Right cardiac atrium (tissue), 5 donors: Measurements from ENCODE around the gene CDC42EP3. TPM values are rescaled to one million over a fixed set of nuclear protein-coding genes. Genes with fewer than 3 reads are reported as not detected.

Experiments used
- ATAC-seq, 2 donors: fragments of 200-7000 bp; cut with Tn5 transposase; one replicate each; pipeline versions ENCODE4 v1.8.0 to v1.9.1; 2020; ENCODE audit warnings: moderate library complexity in 2 of 2, mild to moderate bottlenecking in 1 of 2
- DNase-seq, 3 donors: peaks; one replicate each; pipeline ENCODE4 v3.0.0-alpha.2; 2020
- H3K27ac ChIP-seq: one replicate; pipeline ENCODE4 v1.5.1; 2013; ENCODE audit warnings: mild to moderate bottlenecking, low read length, control low read depth, moderate library complexity
- H3K27me3 ChIP-seq: one replicate; pipeline ENCODE4 v1.6.1; 2013; ENCODE audit not compliant: control insufficient read depth, insufficient read depth
- H3K4me1 ChIP-seq: one replicate; pipeline ENCODE4 v1.6.1; 2013; ENCODE audit warnings: low read length; ENCODE audit not compliant: control insufficient read depth, insufficient read depth
- H3K4me3 ChIP-seq: one replicate; pipeline ENCODE4 v1.5.1; 2013; ENCODE audit warnings: low read length, control low read depth
- H3K9me3 ChIP-seq: one replicate; pipeline ENCODE4 v1.6.1; 2013; ENCODE audit warnings: low read length; ENCODE audit not compliant: control insufficient read depth
- WGBS: extraction: QIAGEN DNeasy Blood & Tissue Kit; methylation state at CpG from one replicate; pipeline ENCODE4 v1.1.7; 2013; 5-methylcytosine and 5-hydroxymethylcytosine counted together
- intact Hi-C, 4 donors: fragments of 100-400 bp; cut with DNase I; formaldehyde crosslinking; loops; one replicate each; pipeline versions ENCODE4 v1.11.0 to v1.14.0; 2022 to 2023
- polyA plus RNA-seq: library from polyadenylated mRNA; stranded (reverse); fragments of 200-250 nt; gene quantifications from one replicate; pipeline ENCODE4 v1.2.3, GENCODE V29; 2013
- total RNA-seq, 4 donors: library from RNA; stranded (reverse); fragmentation: NEBNext Ultra II Directional; extraction: Animal tissue kit (Norgen Biotek cat#: 25700); gene quantifications; one replicate each; pipeline ENCODE4 v1.2.1, GENCODE V29; 2021
- donor health status: healthy with polysubstance abuse.
- donor health status: DM: no; HTN: yes; CAD: no.
- donor health status: DM: no; HTN: no; CAD: no.
- donor health status: DM: no; HTN: yes; CAD: no; lungs with severe emphysema.
- donor health status: DM: yes; HTN: yes; CAD: no.

CDC42EP3 gene
- total and polyA plus RNA-seq, 5 donors: 37.3 to 98.4 (median 76.7) TPM

DNA sequence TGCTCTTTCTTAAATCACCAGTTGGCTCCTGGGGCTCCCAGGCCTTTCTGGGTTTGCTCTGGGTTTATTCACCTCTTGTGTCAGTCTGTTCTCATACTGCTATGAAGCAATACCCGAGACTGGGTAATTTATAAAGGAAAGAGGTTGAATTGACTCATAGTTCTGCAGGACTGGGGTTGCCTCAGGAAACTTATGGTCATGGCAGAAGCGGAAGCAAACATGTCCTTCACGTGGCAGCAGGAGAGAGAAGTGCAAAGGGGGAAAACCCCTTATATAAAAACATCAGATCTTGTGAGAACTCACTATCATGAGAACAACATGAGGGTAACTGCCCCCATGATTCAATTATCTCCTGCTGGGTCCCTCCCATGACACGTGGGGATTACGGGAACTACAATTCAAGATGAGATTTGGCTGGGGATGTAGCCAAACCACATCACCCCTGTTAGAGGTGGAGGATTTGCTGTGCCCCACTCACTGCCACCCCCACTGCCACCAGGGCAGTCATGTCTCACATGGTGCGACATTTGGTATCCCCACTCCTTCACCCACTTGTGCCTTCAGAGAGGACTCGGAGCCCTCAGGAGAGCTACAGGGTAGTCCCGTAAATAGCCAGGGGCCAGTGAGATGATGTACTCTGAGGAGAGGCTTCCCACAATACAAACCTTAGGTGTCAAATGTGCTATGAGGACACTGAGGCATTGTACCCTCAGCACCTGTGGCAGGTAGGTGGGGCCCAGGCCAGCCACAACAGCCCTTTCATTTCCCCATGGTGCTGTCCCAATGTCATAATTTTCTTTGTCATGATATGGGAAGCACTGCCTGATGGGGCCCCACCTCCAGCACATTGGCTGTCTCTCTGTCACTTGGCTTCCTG, 35.7 kb downstream of the CDC42EP3 start:
- Histone ChIP-seq H3K4me1 (peaks cover 2% of the 10 kb centered on the region), H3K27ac (no peak overlapping the region), H3K4me3 (no peak overlapping the region), H3K9me3 (no peaks in the 10 kb centered on the region), H3K27me3 (no peaks in the 10 kb centered on the region)
- ATAC-seq (peak; percentile 37 to 46), DNase-seq (no peak)
- WGBS: 82% methylated on average over 8 of the region's 8 CpGs
- intact Hi-C loops: no loop called here

DNA sequence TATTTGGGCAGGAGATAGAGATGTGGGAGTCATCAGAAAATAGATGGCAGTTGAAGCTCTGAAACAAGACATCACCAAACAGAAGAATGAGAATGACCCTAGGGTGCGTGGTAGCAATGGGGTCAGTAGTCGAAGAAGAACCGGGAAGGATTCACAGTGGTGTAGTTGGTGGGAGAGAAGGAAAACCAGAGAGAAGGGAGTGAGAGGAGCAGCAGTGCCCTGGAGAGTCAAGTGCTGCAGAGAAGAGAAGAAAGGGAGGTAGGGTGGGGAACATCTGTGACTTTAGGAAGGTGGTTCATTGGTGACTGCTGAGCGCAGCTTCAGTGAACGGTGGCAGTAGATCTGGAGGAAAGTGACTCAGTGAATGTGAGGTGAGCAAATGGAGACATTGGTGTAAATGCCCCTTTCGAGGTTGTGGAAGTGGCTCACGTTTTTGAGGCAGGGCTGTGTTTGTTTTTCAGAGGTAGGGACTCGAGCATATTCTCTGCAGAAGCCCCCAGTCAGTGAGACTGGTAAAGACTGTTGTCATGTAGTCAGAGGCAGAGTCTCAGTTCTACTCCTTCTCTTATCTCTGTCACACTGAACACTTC, 36.4 kb downstream of the CDC42EP3 start:
- intact Hi-C loops: no loop called here
- ATAC-seq (no peak), DNase-seq (no peak)
- WGBS: 89% methylated on average over 8 of the region's 8 CpGs
- Histone ChIP-seq H3K4me3 (no peak overlapping the region), H3K4me1 (peaks cover 2% of the 10 kb centered on the region), H3K27me3 (no peaks in the 10 kb centered on the region), H3K9me3 (no peaks in the 10 kb centered on the region), H3K27ac (no peak overlapping the region)

DNA sequence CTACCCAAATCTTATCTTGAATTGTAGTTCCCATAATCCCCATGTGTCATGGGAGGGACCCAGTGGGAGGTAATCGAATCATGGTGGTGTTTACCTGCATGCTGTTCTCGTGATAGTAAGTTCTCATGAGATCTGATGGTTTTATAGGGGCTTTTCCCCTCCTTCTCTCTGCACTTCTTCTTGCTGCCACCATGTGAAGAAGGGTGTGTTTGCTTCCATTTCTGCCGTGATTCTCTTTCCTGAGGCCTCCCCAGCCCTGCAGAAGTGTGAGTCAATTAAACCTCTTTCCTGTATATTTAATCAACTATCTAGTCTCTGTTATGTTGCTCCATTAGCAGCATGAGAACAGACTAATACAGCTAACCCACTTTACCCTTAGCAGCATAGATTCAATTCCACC, 37.6 kb downstream of the CDC42EP3 start:
- Histone ChIP-seq H3K4me3 (no peak overlapping the region), H3K27ac (no peak overlapping the region), H3K4me1 (peaks cover 2% of the 10 kb centered on the region), H3K27me3 (no peaks in the 10 kb centered on the region), H3K9me3 (no peaks in the 10 kb centered on the region)
- 80% methylated on average over 3 of the region's 3 CpGs for WGBS
- intact Hi-C loops: no loop called here
- DNase-seq (no peak), ATAC-seq (no peak)

DNA sequence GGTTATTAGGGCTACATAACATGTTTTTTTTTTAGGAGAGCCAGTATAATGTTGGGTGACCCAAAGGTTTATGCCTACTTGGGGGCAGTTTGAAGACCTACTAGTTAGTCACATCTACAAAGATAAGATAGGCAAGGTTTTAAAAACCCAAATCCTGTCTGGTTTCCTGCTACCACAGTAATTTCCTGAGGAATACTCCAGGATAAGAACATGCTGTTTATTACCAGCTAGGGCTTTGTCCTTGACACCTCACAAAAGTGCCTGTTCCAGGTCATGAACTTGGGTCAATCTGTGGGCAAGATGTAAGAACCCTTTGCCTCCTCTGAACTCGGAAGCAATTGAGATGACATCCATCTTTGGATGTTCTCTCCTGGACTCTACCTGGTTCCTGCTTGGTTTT, 38.2 kb downstream of the CDC42EP3 start:
- WGBS: 87% methylated on average over 1 of the region's 1 CpG
- ATAC-seq (no peak), DNase-seq (no peak)
- intact Hi-C loops: no loop called here
- Histone ChIP-seq H3K9me3 (no peaks in the 10 kb centered on the region), H3K4me1 (peaks cover 2% of the 10 kb centered on the region), H3K4me3 (no peak overlapping the region), H3K27ac (no peak overlapping the region), H3K27me3 (no peaks in the 10 kb centered on the region)

DNA sequence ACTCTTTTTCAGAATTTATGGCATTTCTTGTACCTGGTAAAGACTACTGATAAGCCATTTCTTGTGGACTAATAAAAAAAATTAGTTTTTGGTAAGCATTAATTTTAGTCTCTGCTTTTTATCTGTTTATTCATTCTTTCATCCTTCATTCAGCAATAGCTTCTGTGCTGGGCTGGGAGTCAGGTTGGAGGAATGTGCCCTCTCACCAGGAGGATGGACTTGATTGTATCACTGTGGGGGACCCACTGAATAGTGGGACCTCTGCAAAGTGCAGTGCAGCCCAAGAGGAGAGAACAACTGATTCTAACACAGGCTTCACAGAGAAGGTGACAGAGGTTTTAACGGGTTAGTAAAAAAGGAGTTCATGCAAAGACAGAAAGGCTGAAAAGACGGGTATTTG, 39.1 kb downstream of the CDC42EP3 start:
- Histone ChIP-seq H3K9me3 (no peaks in the 10 kb centered on the region), H3K4me3 (no peak overlapping the region), H3K4me1 (peaks cover 2% of the 10 kb centered on the region), H3K27me3 (no peaks in the 10 kb centered on the region), H3K27ac (no peak overlapping the region)
- intact Hi-C loops: no loop called here
- 90% methylated on average over 2 of the region's 2 CpGs for WGBS
- ATAC-seq (no peak), DNase-seq (no peak)

DNA sequence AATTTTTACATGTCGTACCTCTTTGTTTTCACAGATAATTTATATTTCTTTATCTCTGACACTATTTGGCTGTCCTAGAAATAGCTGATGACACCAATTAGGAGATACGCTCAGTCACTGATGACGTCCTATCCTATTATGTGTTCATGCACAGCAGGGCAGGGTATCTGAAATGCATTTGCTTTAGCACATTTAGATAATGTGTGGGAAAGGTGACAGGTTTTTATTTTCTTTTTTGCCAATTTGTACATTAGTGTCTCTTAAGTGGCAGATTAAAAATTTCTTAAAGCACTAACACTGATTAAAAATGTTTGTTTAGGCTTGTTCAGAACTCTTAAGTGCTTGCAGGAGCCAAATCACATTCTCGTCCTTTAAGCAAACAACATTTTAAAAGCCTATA, 39.7 kb downstream of the CDC42EP3 start:
- H3K27me3 ChIP-seq: no peaks in the 10 kb centered on the region
- H3K9me3 ChIP-seq: no peaks in the 10 kb centered on the region
- H3K27ac ChIP-seq: no peak overlapping the region
- WGBS: 48% methylated on average over 4 of the region's 4 CpGs
- peak in 1 of 2 donors; percentile 73 for ATAC-seq
- intact Hi-C loops: no loop called here
- no peak for DNase-seq
- peaks cover 2% of the 10 kb centered on the region for H3K4me1 ChIP-seq
- H3K4me3 ChIP-seq: no peak overlapping the region

DNA sequence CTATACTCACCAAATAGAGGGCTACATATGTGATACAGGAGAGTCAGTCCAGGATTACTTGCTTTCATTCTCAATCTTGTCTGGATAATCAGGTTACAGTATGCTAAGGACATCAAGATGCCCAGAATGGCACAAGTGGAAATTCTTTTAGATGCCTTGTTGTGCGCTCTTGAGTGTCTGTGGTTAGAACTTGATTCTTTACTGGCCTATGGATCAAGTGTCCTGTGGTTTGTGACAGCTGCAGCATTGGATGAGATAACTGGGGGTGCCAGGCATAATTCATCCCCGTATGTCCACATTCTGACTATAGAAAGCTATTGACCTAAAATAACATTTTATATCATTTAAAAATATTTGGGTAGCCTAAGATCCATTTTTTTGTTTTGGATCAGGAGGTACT, 40.1 kb downstream of the CDC42EP3 start:
- peak overlapping the region; percentile 28 for H3K27ac ChIP-seq
- WGBS: 69% methylated on average over 2 of the region's 2 CpGs
- H3K27me3 ChIP-seq: no peaks in the 10 kb centered on the region
- H3K9me3 ChIP-seq: no peaks in the 10 kb centered on the region
- H3K4me3 ChIP-seq: no peak overlapping the region
- peak in 1 of 2 donors; percentile 50 for ATAC-seq
- intact Hi-C loops: no loop called here
- H3K4me1 ChIP-seq: peaks cover 2% of the 10 kb centered on the region
- DNase-seq: no peak

GRCh38 chr2:37630776-37631175, 40.7 kb downstream of the CDC42EP3 start:
- DNase-seq (no peak), ATAC-seq (no peak)
- intact Hi-C loops: no loop called here
- Histone ChIP-seq H3K4me1 (peaks cover 2% of the 10 kb centered on the region), H3K27me3 (no peaks in the 10 kb centered on the region), H3K9me3 (no peaks in the 10 kb centered on the region), H3K27ac (no peak overlapping the region), H3K4me3 (no peak overlapping the region)
- WGBS: 69% methylated on average over 4 of the region's 4 CpGs

DNA sequence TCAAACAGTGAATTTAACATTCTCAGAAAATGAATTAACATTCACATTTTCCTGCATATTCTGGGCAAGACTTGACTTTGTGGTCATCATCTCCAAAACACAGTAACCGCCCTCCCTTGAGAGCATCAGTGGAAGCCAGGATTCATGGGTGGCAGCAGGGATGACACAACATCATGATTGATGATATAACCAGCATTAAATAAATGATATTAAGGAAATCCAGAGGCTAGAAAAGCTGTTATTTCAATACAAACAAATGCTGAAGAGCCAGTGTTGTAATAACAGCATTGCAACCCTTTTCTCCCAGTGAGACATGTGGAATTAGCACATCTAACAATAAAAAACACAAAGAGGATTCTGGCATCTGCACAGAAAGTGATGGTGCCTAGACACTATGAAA, 41.1 kb downstream of the CDC42EP3 start:
- Histone ChIP-seq H3K27me3 (no peaks in the 10 kb centered on the region), H3K4me1 (peaks cover 2% of the 10 kb centered on the region), H3K9me3 (no peaks in the 10 kb centered on the region), H3K4me3 (no peak overlapping the region), H3K27ac (no peak overlapping the region)
- DNase-seq: no peak
- intact Hi-C loops: no loop called here
- no peak for ATAC-seq
- WGBS: 99% methylated on average over 1 of the region's 1 CpG

GRCh38 chr2:37629529-37629928, 41.9 kb downstream of the CDC42EP3 start:
- ATAC-seq: no peak
- DNase-seq: no peak
- Histone ChIP-seq H3K4me3 (no peak overlapping the region), H3K27me3 (no peaks in the 10 kb centered on the region), H3K4me1 (peaks cover 2% of the 10 kb centered on the region), H3K27ac (no peak overlapping the region), H3K9me3 (no peaks in the 10 kb centered on the region)
- intact Hi-C loops: no loop called here
- WGBS: 85% methylated on average over 3 of the region's 3 CpGs

- Histone ChIP-seq H3K27ac (no peak overlapping the region), H3K4me1 (peaks cover 2% of the 10 kb centered on the region), H3K4me3 (no peak overlapping the region), H3K9me3 (no peaks in the 10 kb centered on the region), H3K27me3 (no peaks in the 10 kb centered on the region)
- intact Hi-C loops: no loop called here
- no peak for DNase-seq
- no peak for ATAC-seq
Measured at GRCh38 chr2:37627710-37628109, 43.7 kb downstream of the CDC42EP3 start.
